ENCODE results near the gene GABRB3. TPM values are rescaled to one million over a fixed set of nuclear protein-coding genes. Genes with fewer than 3 reads are reported as not detected.

The GABRB3 gene
- polyA plus RNA-seq, 3 donors = not detected

DNA sequence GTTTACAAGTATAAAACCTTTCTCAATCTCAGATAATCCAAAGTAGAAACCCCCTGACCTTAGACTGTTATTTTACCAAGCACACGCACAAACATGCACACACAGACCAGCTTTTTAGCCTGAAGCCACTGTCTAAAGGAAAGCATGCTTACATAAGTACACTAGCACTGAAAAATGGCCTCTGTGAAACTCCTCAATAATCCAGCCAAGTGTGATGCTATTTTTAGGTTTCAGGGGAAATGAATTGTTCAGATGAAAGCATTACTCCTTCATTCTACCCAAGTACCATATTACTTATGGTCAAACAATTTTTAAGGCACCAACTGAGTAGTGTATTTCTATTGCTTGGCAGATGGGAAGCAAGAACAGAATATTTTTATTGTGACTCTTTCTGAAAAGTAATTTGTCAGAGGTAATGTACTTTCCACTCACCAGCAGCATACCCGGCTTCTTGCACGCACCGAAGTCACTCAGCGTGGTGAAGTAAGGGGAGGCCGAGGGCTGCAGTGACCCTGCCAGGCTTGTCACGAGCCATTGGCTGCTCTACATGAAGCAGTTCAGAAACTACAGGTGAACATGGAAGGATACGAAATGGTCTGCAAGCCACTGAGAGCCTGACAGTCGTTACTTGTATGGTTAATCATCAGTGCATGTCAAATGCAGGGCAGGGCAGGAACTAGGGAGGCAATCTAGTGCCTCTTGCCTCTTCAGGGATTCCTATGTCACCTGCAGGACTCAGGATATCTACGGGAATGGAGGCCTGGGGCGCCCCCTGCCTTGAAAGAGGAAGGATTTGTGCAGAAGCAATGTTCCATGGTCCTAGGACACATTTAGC, 106.7 kb downstream of the GABRB3 start:
- intact Hi-C loops (cut with micrococcal nuclease) = no loop called here

DNA sequence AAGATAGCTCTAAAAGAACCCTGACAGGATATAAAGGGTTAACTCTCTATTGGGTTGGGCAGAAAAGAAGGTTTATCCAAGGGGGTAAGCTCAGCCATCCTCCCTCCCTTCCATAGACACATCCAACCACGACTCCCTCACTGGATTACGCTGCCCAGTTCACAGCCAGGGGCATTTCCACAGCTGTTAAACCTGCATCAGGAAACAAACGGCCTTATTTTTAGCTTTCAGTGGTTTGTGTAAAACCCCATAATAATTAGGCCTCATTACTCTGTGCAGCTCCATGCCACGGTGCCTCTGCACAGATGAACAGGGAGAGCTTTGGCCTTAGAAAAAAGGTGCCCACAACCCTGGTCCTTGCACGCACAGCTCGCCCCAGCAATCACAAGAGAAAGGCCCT, 110.6 kb downstream of the GABRB3 start:
- TF ChIP-seq, protein P1, sequence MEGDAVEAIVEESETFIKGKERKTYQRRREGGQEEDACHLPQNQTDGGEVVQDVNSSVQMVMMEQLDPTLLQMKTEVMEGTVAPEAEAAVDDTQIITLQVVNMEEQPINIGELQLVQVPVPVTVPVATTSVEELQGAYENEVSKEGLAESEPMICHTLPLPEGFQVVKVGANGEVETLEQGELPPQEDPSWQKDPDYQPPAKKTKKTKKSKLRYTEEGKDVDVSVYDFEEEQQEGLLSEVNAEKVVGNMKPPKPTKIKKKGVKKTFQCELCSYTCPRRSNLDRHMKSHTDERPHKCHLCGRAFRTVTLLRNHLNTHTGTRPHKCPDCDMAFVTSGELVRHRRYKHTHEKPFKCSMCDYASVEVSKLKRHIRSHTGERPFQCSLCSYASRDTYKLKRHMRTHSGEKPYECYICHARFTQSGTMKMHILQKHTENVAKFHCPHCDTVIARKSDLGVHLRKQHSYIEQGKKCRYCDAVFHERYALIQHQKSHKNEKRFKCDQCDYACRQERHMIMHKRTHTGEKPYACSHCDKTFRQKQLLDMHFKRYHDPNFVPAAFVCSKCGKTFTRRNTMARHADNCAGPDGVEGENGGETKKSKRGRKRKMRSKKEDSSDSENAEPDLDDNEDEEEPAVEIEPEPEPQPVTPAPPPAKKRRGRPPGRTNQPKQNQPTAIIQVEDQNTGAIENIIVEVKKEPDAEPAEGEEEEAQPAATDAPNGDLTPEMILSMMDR (IDR thresholded peaks at IDR 0.05) = no peak
- DNase-seq = no peak
- no peaks in the 10 kb centered on the region for H3K4me1 Mint-ChIP-seq
- H3K4me3 Mint-ChIP-seq = no peak overlapping the region
- no peaks in the 10 kb centered on the region for H3K36me3 Mint-ChIP-seq
- H3K27me3 Mint-ChIP-seq (ENCODE audit: low read depth in 3 of 3) = no peaks in the 10 kb centered on the region
- H3K9me3 Mint-ChIP-seq = peaks cover 6 to 32% (median 14%) of the 10 kb centered on the region in 7 donors
- no peak overlapping the region for H2AFZ ChIP-seq (ENCODE audit: insufficient read depth, low read depth, low read length, poor library complexity, severe bottlenecking)
- H3K36me3 ChIP-seq (replicated peaks in 1 of 2; ENCODE audit: control insufficient read depth in 1 of 2, insufficient read depth in 2 of 2, low read length in 2 of 2) = no peaks in the 10 kb centered on the region
- no peak overlapping the region for H3K4me3 ChIP-seq (replicated peaks in 1 of 3; ENCODE audit: low read depth in 2 of 3, low read length in 3 of 3)
- WGBS (ENCODE audit: insufficient coverage) = 58% methylated on average over 6 of the region's 6 CpGs
- intact Hi-C loops (cut with micrococcal nuclease) = no loop called here
- no peak overlapping the region for H3K9ac ChIP-seq (ENCODE audit: insufficient read depth, low read length, poor library complexity, severe bottlenecking)
- no peaks in the 10 kb centered on the region for H3K79me2 ChIP-seq (ENCODE audit: insufficient read depth, low read length)
- peaks cover 21 to 33% of the 10 kb centered on the region in 2 donors for H3K9me3 ChIP-seq (replicated peaks in 1 of 2; ENCODE audit: control insufficient read depth in 1 of 2, insufficient read depth in 1 of 2, low read length in 2 of 2)
- H3K27ac Mint-ChIP-seq = no peak overlapping the region
- no peaks in the 10 kb centered on the region for H3K4me1 ChIP-seq (ENCODE audit: control insufficient read depth in 1 of 2, insufficient read depth in 2 of 2, low read length in 2 of 2)
- no peak overlapping the region for H3K4me2 ChIP-seq (replicated peaks; ENCODE audit: extremely low read depth, low read length, poor library complexity, severe bottlenecking)
- no peaks in the 10 kb centered on the region for H4K20me1 ChIP-seq (ENCODE audit: insufficient read depth, low read length)
- H3K27ac ChIP-seq (ENCODE audit: low read depth in 1 of 2, low read length in 2 of 2) = no peak overlapping the region
- H3K27me3 ChIP-seq (ENCODE audit: control insufficient read depth in 2 of 2, insufficient read depth in 2 of 2, low read length in 2 of 2) = no peaks in the 10 kb centered on the region

More for the DNA sequence above, 106.7 kb downstream of the GABRB3 start:
- no peaks in the 10 kb centered on the region for H3K27me3 ChIP-seq (ENCODE audit: control insufficient read depth in 2 of 2, insufficient read depth in 2 of 2, low read length in 2 of 2)
- WGBS (ENCODE audit: insufficient coverage) = 61% methylated on average over 9 of the region's 11 CpGs
- no peak overlapping the region for H3K27ac ChIP-seq (ENCODE audit: low read depth in 1 of 2, low read length in 2 of 2)
- no peaks in the 10 kb centered on the region for H3K79me2 ChIP-seq (ENCODE audit: insufficient read depth, low read length)
- H3K9me3 Mint-ChIP-seq = peaks cover 11 to 24% (median 16%) of the 10 kb centered on the region in 7 donors
- no peaks in the 10 kb centered on the region for H3K4me1 ChIP-seq (ENCODE audit: control insufficient read depth in 1 of 2, insufficient read depth in 2 of 2, low read length in 2 of 2)
- no peak overlapping the region for H3K4me3 ChIP-seq (replicated peaks in 1 of 3; ENCODE audit: low read depth in 2 of 3, low read length in 3 of 3)
- H3K36me3 ChIP-seq (replicated peaks in 1 of 2; ENCODE audit: control insufficient read depth in 1 of 2, insufficient read depth in 2 of 2, low read length in 2 of 2) = no peaks in the 10 kb centered on the region
- TF ChIP-seq, protein P1 (IDR thresholded peaks at IDR 0.05) = no peak
- no peak overlapping the region for H2AFZ ChIP-seq (ENCODE audit: insufficient read depth, low read depth, low read length, poor library complexity, severe bottlenecking)
- H3K9me3 ChIP-seq (replicated peaks in 1 of 2; ENCODE audit: control insufficient read depth in 1 of 2, insufficient read depth in 1 of 2, low read length in 2 of 2) = peaks cover 14 to 25% of the 10 kb centered on the region in 2 donors
- no peak for DNase-seq
- H3K9ac ChIP-seq (ENCODE audit: insufficient read depth, low read length, poor library complexity, severe bottlenecking) = no peak overlapping the region
- H3K4me2 ChIP-seq (replicated peaks; ENCODE audit: extremely low read depth, low read length, poor library complexity, severe bottlenecking) = no peak overlapping the region
- peaks cover 0 to 7% (median 0%) of the 10 kb centered on the region in 3 donors for H3K27me3 Mint-ChIP-seq (ENCODE audit: low read depth in 3 of 3)
- H4K20me1 ChIP-seq (ENCODE audit: insufficient read depth, low read length) = no peaks in the 10 kb centered on the region
- no peaks in the 10 kb centered on the region for H3K36me3 Mint-ChIP-seq
- H3K4me3 Mint-ChIP-seq = no peak overlapping the region
- no peak overlapping the region for H3K27ac Mint-ChIP-seq
- H3K4me1 Mint-ChIP-seq = no peaks in the 10 kb centered on the region

Data from CD14-positive monocyte (primary cell).